ENCODE results near the gene OR2G6.
"Not testable (repeated sequence)": the region's sequence is repeated elsewhere in the genome, so short reads cannot be mapped to it uniquely, and the experiment has no call there.

Gene OR2G6

GRCh38 chr1:248507773-248508172 lies at the start of gene OR2G6:
Gene OR2G6 (plus strand): TSS chr1:248508073. CDS start chr1:248521647, 13,574 bp downstream.
- not testable (repeated sequence) for H3K4me1 ChIP-seq (ENCODE audit: insufficient read depth, low read length, poor library complexity, severe bottlenecking); H3K9me3 ChIP-seq (ENCODE audit: insufficient read depth, low read depth, low read length); H3K27me3 ChIP-seq (ENCODE audit: insufficient read depth, low read length, poor library complexity, severe bottlenecking); H3F3A ChIP-seq (ENCODE audit: low read depth); H3K79me2 ChIP-seq (ENCODE audit: insufficient read depth, low read length); H3K9ac ChIP-seq (ENCODE audit: low read depth, low read length, poor library complexity, severe bottlenecking); H3K4me2 ChIP-seq (ENCODE audit: low read depth, low read length, poor library complexity, severe bottlenecking); H3K36me3 ChIP-seq (ENCODE audit: insufficient read depth, low read length); H4K20me1 ChIP-seq (ENCODE audit: insufficient read depth, low read length, poor library complexity, severe bottlenecking); H2AFZ ChIP-seq (ENCODE audit: low read length); H3K4me3 ChIP-seq (ENCODE audit: low read length, poor library complexity, severe bottlenecking); H3K9me2 ChIP-seq (replicated peaks; ENCODE audit: low read depth, low read length)

- not testable (repeated sequence) for H3F3A ChIP-seq (ENCODE audit: low read depth); H3K4me2 ChIP-seq (ENCODE audit: low read depth, low read length, poor library complexity, severe bottlenecking); H3K79me2 ChIP-seq (ENCODE audit: insufficient read depth, low read length); H4K20me1 ChIP-seq (ENCODE audit: insufficient read depth, low read length, poor library complexity, severe bottlenecking); H3K9ac ChIP-seq (ENCODE audit: low read depth, low read length, poor library complexity, severe bottlenecking); H3K9me3 ChIP-seq (ENCODE audit: insufficient read depth, low read depth, low read length); H3K4me3 ChIP-seq (ENCODE audit: low read length, poor library complexity, severe bottlenecking); H2AFZ ChIP-seq (ENCODE audit: low read length); H3K9me2 ChIP-seq (replicated peaks; ENCODE audit: low read depth, low read length); H3K27me3 ChIP-seq (ENCODE audit: insufficient read depth, low read length, poor library complexity, severe bottlenecking); H3K4me1 ChIP-seq (ENCODE audit: insufficient read depth, low read length, poor library complexity, severe bottlenecking); H3K36me3 ChIP-seq (ENCODE audit: insufficient read depth, low read length)
Observed at GRCh38 chr1:248459117-248459516, 48.8 kb upstream of the OR2G6 start.

GRCh38 chr1:248471154-248471553 lies 36.7 kb upstream of the OR2G6 start:
- TF ChIP-seq EZH2phosphoT487 (IDR thresholded peaks at IDR 0.05; ENCODE audit: borderline replicate concordance), result no peak
- TF ChIP-seq, protein P1, sequence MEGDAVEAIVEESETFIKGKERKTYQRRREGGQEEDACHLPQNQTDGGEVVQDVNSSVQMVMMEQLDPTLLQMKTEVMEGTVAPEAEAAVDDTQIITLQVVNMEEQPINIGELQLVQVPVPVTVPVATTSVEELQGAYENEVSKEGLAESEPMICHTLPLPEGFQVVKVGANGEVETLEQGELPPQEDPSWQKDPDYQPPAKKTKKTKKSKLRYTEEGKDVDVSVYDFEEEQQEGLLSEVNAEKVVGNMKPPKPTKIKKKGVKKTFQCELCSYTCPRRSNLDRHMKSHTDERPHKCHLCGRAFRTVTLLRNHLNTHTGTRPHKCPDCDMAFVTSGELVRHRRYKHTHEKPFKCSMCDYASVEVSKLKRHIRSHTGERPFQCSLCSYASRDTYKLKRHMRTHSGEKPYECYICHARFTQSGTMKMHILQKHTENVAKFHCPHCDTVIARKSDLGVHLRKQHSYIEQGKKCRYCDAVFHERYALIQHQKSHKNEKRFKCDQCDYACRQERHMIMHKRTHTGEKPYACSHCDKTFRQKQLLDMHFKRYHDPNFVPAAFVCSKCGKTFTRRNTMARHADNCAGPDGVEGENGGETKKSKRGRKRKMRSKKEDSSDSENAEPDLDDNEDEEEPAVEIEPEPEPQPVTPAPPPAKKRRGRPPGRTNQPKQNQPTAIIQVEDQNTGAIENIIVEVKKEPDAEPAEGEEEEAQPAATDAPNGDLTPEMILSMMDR (conservative IDR thresholded peaks at IDR 0.05; ENCODE audit: low read length), result no peak
- Histone ChIP-seq H3K79me2 (ENCODE audit: insufficient read depth, low read length) (no peaks in the 10 kb centered on the region), H3K9me2 (replicated peaks; ENCODE audit: low read depth, low read length) (no peaks in the 10 kb centered on the region), H3K36me3 (ENCODE audit: insufficient read depth, low read length) (no peaks in the 10 kb centered on the region), H2AFZ (ENCODE audit: low read length) (no peak overlapping the region), H3K4me3 (ENCODE audit: low read length, poor library complexity, severe bottlenecking) (no peak overlapping the region), H3F3A (ENCODE audit: low read depth) (no peaks in the 10 kb centered on the region), H3K4me2 (ENCODE audit: low read depth, low read length, poor library complexity, severe bottlenecking) (no peak overlapping the region), H3K9me3 (ENCODE audit: insufficient read depth, low read depth, low read length) (no peaks in the 10 kb centered on the region), H3K4me1 (ENCODE audit: insufficient read depth, low read length, poor library complexity, severe bottlenecking) (no peaks in the 10 kb centered on the region), H4K20me1 (ENCODE audit: insufficient read depth, low read length, poor library complexity, severe bottlenecking) (no peaks in the 10 kb centered on the region), H3K27me3 (ENCODE audit: insufficient read depth, low read length, poor library complexity, severe bottlenecking) (no peaks in the 10 kb centered on the region), H3K9ac (ENCODE audit: low read depth, low read length, poor library complexity, severe bottlenecking) (no peak overlapping the region)

DNA sequence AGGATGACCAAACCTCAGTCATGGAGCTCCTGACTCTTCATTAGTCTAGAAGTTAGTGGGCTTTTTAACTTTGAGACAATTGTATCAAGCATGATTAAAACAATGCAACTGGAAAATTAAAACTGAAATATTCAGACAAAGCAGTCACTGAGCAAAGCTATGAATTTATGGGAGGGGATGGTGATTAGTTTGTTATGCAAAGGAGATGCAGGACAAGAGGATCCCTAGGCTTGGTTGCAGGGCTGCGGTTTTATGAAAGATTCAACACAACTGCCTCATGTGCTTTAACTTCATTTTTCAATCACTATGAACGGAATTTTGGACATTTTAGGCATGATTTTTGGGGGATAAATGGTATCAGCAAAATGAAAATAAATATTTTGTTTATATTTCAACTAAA lies 35.8 kb upstream of the OR2G6 start:
- H2AFZ ChIP-seq (ENCODE audit: low read length); H3K36me3 ChIP-seq (ENCODE audit: insufficient read depth, low read length); H3K4me2 ChIP-seq (ENCODE audit: low read depth, low read length, poor library complexity, severe bottlenecking); H3K9ac ChIP-seq (ENCODE audit: low read depth, low read length, poor library complexity, severe bottlenecking); H3F3A ChIP-seq (ENCODE audit: low read depth); H3K9me3 ChIP-seq (ENCODE audit: insufficient read depth, low read depth, low read length); H3K4me1 ChIP-seq (ENCODE audit: insufficient read depth, low read length, poor library complexity, severe bottlenecking); H3K27me3 ChIP-seq (ENCODE audit: insufficient read depth, low read length, poor library complexity, severe bottlenecking); H4K20me1 ChIP-seq (ENCODE audit: insufficient read depth, low read length, poor library complexity, severe bottlenecking); H3K79me2 ChIP-seq (ENCODE audit: insufficient read depth, low read length); H3K4me3 ChIP-seq (ENCODE audit: low read length, poor library complexity, severe bottlenecking); H3K9me2 ChIP-seq (replicated peaks; ENCODE audit: low read depth, low read length): not testable (repeated sequence)

DNA sequence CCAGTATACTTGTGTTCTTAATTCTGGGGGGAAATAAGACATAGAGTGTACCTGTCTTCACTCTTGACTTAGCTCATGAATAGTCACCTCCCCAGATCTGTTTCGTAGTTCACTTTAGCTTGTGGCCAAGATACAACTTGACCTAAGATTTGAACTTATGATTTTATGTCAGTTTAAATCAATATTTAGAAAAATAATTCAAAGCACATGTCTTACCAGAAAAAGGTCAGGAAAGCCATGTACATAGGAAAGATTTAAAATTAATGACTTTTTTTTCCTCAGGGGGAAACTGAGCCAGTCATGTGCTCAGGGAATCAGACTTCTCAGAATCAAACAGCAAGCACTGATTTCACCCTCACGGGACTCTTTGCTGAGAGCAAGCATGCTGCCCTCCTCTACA lies 34.8 kb upstream of the OR2G6 start, which contains the start of gene OR2T3:
OR2T3 (plus strand) TSS at position 301 of the 400 bp plus-strand sequence; CDS start at position 301, 0 bp downstream.
- not testable (repeated sequence) for H3K4me2 ChIP-seq (ENCODE audit: low read depth, low read length, poor library complexity, severe bottlenecking); H3K4me1 ChIP-seq (ENCODE audit: insufficient read depth, low read length, poor library complexity, severe bottlenecking); H3K9me3 ChIP-seq (ENCODE audit: insufficient read depth, low read depth, low read length); H3K9ac ChIP-seq (ENCODE audit: low read depth, low read length, poor library complexity, severe bottlenecking); H3K9me2 ChIP-seq (replicated peaks; ENCODE audit: low read depth, low read length); H3F3A ChIP-seq (ENCODE audit: low read depth); H2AFZ ChIP-seq (ENCODE audit: low read length); H3K27me3 ChIP-seq (ENCODE audit: insufficient read depth, low read length, poor library complexity, severe bottlenecking); H3K36me3 ChIP-seq (ENCODE audit: insufficient read depth, low read length); H4K20me1 ChIP-seq (ENCODE audit: insufficient read depth, low read length, poor library complexity, severe bottlenecking); H3K79me2 ChIP-seq (ENCODE audit: insufficient read depth, low read length); H3K4me3 ChIP-seq (ENCODE audit: low read length, poor library complexity, severe bottlenecking)

DNA sequence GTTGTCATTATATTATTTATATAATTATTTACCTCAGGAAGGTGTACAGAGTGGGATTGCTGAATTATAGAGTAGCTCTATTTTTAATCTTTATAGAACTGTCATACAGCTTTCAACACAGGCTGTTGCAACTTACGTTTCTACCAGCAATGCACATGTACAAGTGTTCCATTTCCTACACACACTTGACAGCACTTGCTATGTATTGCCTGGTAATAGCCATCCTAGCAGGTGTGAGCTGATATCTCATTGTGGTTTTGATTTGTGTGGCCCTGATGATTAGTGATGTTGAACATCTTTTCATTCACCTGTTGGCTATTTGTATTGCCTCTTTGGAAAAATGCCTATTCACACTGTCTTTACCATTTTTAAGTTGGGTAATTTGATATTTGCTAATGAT lies 32.2 kb upstream of the OR2G6 start:
- H3K4me3 ChIP-seq (ENCODE audit: low read length, poor library complexity, severe bottlenecking); H3K27me3 ChIP-seq (ENCODE audit: insufficient read depth, low read length, poor library complexity, severe bottlenecking); H3K36me3 ChIP-seq (ENCODE audit: insufficient read depth, low read length); H3K9me3 ChIP-seq (ENCODE audit: insufficient read depth, low read depth, low read length); H3K9ac ChIP-seq (ENCODE audit: low read depth, low read length, poor library complexity, severe bottlenecking); H3K79me2 ChIP-seq (ENCODE audit: insufficient read depth, low read length); H3K4me2 ChIP-seq (ENCODE audit: low read depth, low read length, poor library complexity, severe bottlenecking); H2AFZ ChIP-seq (ENCODE audit: low read length); H3K9me2 ChIP-seq (replicated peaks; ENCODE audit: low read depth, low read length); H3K4me1 ChIP-seq (ENCODE audit: insufficient read depth, low read length, poor library complexity, severe bottlenecking); H4K20me1 ChIP-seq (ENCODE audit: insufficient read depth, low read length, poor library complexity, severe bottlenecking); H3F3A ChIP-seq (ENCODE audit: low read depth): not testable (repeated sequence)
